Mesothelial cell of epicardium (in vitro differentiated cells): ENCODE measurements around the gene UBA52. TPM values are rescaled to one million over a fixed set of nuclear protein-coding genes. Genes with fewer than 3 reads are reported as not detected.
A peak's percentile ranks its signal among the peaks of the same experiment; 100 is the strongest.
"Not testable (repeated sequence)": the region's sequence is repeated elsewhere in the genome, so short reads cannot be mapped to it uniquely, and the experiment has no call there.

Experiments
- DNase-seq, 2 experiments: peaks; one replicate each; pipeline ENCODE4 v3.0.0; 2021; ENCODE audit warnings: low spot score in 2 of 2; ENCODE audit not compliant: unreplicated experiment in 2 of 2
- H3K27ac Mint-ChIP-seq: 2 replicates; pipeline ENCODE4 v1.8.0; 2021; ENCODE audit warnings: mixed read lengths
- H3K27me3 Mint-ChIP-seq: 2 replicates; pipeline ENCODE4 v1.8.0; 2021; ENCODE audit warnings: low read depth, mixed read lengths
- H3K36me3 Mint-ChIP-seq: 2 replicates; pipeline ENCODE4 v1.8.0; 2021; ENCODE audit warnings: mixed read lengths
- H3K4me1 Mint-ChIP-seq: 2 replicates; pipeline ENCODE4 v1.8.0; 2021; ENCODE audit warnings: mixed read lengths
- H3K4me3 Mint-ChIP-seq: 2 replicates; pipeline ENCODE4 v1.8.0; 2021; ENCODE audit warnings: mild to moderate bottlenecking, moderate library complexity, mixed read lengths
- H3K9me3 Mint-ChIP-seq: 2 replicates; pipeline ENCODE4 v1.8.0; 2021; ENCODE audit warnings: mixed read lengths
- total RNA-seq: library from RNA; stranded (reverse); gene quantifications from 3 replicates; pipeline ENCODE4 v1.2.1, GENCODE V29; 2021
- TF ChIP-seq, protein P1 (sequence below): fragments of 200-600 bp; sonication (generic); IDR thresholded peaks from one replicate; pipeline ENCODE4 v1.5.0; 2021; ENCODE audit warnings: antibody characterized with exemption; ENCODE audit not compliant: unreplicated experiment

The UBA52 gene
- total RNA-seq, 1 donor from 2014 or later: 846 TPM

DNA sequence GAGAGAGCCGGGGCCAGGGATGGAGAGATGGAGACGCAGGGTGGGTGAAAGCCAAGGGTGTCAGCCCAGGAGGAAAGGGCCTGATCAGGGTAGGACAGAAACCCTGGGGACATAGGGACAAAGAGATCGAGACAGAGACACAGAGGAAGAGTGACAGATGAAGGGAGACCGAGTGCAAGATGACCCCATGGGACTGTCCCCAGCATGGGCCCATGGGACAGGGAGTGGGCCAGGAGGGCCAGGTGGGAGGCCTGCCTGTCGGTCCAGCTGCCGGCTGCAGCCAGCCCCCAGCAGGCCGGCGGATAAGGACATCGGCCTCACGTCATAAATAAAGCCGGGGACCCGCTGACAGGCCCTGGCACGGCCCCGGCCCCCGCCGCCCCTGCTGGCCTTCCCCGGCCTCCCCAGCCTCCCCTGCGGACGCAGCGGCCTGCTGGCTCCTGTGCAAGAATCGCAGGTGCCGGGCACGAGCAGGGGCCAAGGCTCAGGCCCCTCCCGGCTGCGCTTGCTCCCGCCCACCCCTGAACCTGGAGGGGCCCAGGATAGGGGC is 23.2 kb downstream of the UBA52 start:
- H3K4me3 Mint-ChIP-seq: peak overlapping the region; percentile 55
- H3K9me3 Mint-ChIP-seq: no peaks in the 10 kb centered on the region
- no peak for DNase-seq
- no peak overlapping the region for H3K27ac Mint-ChIP-seq
- peaks cover 2% of the 10 kb centered on the region for H3K36me3 Mint-ChIP-seq
- peaks cover 24% of the 10 kb centered on the region for H3K4me1 Mint-ChIP-seq
- H3K27me3 Mint-ChIP-seq: peaks cover 33% of the 10 kb centered on the region
- TF ChIP-seq, protein P1, sequence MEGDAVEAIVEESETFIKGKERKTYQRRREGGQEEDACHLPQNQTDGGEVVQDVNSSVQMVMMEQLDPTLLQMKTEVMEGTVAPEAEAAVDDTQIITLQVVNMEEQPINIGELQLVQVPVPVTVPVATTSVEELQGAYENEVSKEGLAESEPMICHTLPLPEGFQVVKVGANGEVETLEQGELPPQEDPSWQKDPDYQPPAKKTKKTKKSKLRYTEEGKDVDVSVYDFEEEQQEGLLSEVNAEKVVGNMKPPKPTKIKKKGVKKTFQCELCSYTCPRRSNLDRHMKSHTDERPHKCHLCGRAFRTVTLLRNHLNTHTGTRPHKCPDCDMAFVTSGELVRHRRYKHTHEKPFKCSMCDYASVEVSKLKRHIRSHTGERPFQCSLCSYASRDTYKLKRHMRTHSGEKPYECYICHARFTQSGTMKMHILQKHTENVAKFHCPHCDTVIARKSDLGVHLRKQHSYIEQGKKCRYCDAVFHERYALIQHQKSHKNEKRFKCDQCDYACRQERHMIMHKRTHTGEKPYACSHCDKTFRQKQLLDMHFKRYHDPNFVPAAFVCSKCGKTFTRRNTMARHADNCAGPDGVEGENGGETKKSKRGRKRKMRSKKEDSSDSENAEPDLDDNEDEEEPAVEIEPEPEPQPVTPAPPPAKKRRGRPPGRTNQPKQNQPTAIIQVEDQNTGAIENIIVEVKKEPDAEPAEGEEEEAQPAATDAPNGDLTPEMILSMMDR: no peak

- no peak overlapping the region for H3K27ac Mint-ChIP-seq
- peaks cover 21% of the 10 kb centered on the region for H3K4me1 Mint-ChIP-seq
- peaks cover 2% of the 10 kb centered on the region for H3K36me3 Mint-ChIP-seq
- H3K27me3 Mint-ChIP-seq: peaks cover 39% of the 10 kb centered on the region
- DNase-seq: no peak
- H3K4me3 Mint-ChIP-seq: peak overlapping the region; percentile 10
- no peaks in the 10 kb centered on the region for H3K9me3 Mint-ChIP-seq
- TF ChIP-seq, protein P1: no peak
Observed at GRCh38 chr19:18595475-18595874, 23.8 kb downstream of the UBA52 start.

DNA sequence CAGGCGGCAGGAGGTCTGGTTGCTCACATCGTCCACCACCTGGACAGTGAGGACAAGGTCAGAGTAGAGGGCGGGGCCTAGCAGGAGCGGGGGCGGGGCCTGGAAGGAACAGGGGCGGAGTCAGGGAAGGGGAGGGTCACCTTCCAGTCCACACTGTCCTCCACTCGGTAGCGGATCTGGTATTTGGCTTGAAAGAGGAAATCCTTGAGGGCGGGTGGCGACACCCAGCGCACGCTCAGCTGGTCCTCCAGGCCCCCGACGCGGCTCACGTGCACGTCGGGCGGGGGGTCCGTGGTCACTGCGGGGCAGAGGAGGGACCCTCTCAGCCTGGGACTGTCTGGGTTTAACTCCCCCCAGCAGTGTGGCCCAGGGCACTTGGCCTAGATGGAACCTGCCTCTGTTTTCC is 25.1 kb downstream of the UBA52 start:
- no peaks in the 10 kb centered on the region for H3K9me3 Mint-ChIP-seq
- no peak overlapping the region for H3K4me3 Mint-ChIP-seq
- no peak overlapping the region for H3K27ac Mint-ChIP-seq
- H3K27me3 Mint-ChIP-seq: peaks cover 52% of the 10 kb centered on the region
- H3K4me1 Mint-ChIP-seq: peaks cover 19% of the 10 kb centered on the region
- no peaks in the 10 kb centered on the region for H3K36me3 Mint-ChIP-seq
- TF ChIP-seq, protein P1: no peak
- no peak for DNase-seq

- TF ChIP-seq, protein P1: no peak
- H3K4me3 Mint-ChIP-seq: no peak overlapping the region
- H3K36me3 Mint-ChIP-seq: no peaks in the 10 kb centered on the region
- no peak overlapping the region for H3K27ac Mint-ChIP-seq
- no peak for DNase-seq
- peaks cover 20% of the 10 kb centered on the region for H3K4me1 Mint-ChIP-seq
- peaks cover 64% of the 10 kb centered on the region for H3K27me3 Mint-ChIP-seq
- no peaks in the 10 kb centered on the region for H3K9me3 Mint-ChIP-seq
Observed at GRCh38 chr19:18597809-18598660, 26.4 kb downstream of the UBA52 start.

GRCh38 chr19:18599485-18599884 is 27.8 kb downstream of the UBA52 start:
- no peaks in the 10 kb centered on the region for H3K9me3 Mint-ChIP-seq
- H3K27ac Mint-ChIP-seq: no peak overlapping the region
- DNase-seq: no peak
- TF ChIP-seq, protein P1: no peak
- H3K36me3 Mint-ChIP-seq: no peaks in the 10 kb centered on the region
- peaks cover 72% of the 10 kb centered on the region for H3K27me3 Mint-ChIP-seq
- H3K4me3 Mint-ChIP-seq: no peak overlapping the region
- peaks cover 19% of the 10 kb centered on the region for H3K4me1 Mint-ChIP-seq

DNA sequence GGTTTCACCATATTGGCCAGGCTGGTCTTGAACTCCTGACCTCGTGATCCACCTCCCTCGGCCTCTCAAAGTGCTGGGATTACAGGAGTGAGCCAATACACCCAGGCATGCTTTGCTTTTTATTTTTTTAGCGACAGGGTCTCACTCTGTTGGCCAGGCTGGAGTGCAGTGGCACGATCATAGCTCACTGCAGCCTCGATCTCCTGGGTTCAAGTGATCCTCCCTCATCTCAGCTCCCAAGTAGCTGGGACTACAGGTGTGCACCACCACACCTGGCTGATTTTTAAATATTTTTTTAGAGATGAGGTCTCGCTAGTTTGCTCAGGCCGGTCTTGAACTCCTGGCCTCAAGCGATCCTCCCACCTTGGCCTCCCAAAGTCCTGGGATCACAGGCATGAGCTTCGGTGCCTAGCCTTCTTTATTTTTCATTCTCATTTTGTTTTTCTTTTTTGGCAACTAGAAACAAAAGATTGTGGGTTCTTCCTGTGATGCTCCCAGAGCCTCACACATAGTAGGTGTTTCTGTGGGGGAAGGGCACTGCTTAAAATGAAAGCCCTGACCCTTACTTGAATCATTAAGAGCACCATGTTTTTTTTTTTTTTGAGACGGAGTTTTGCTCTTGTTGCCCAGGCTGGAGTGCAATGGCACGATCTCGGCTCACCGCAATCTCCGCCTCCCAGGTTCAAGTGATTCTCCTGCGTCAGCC is 29.2 kb downstream of the UBA52 start:
- H3K4me1 Mint-ChIP-seq: peaks cover 15% of the 10 kb centered on the region
- peaks cover 79% of the 10 kb centered on the region for H3K27me3 Mint-ChIP-seq
- not testable (repeated sequence) for H3K36me3 Mint-ChIP-seq, H3K9me3 Mint-ChIP-seq, H3K27ac Mint-ChIP-seq, DNase-seq, H3K4me3 Mint-ChIP-seq
